SKM-1 (cell line): ENCODE data around the gene NEU4.

ENCODE experiments used
- DNase-seq: peaks from one replicate; lab custom pipeline; 2025; ENCODE audit not compliant: unreplicated experiment; lab: John Stamatoyannopoulos, UW

Gene NEU4

GRCh38 chr2:241850544-241851324 is 41.7 kb downstream of the NEU4 start:
- DNase-seq = no peak

- DNase-seq = no peak
These were observed 42.5 kb downstream of the NEU4 start for GRCh38 chr2:241851325-241852115.

- no peak for DNase-seq
These were observed 43.4 kb downstream of the NEU4 start for GRCh38 chr2:241852116-241852980.

GRCh38 chr2:241852981-241853631 is 44.1 kb downstream of the NEU4 start:
- no peak for DNase-seq

GRCh38 chr2:241853651-241854341 is 44.8 kb downstream of the NEU4 start:
- DNase-seq = no peak

GRCh38 chr2:241854342-241855244 is 45.6 kb downstream of the NEU4 start:
- DNase-seq = no peak

GRCh38 chr2:241855245-241855887 is 46.4 kb downstream of the NEU4 start:
- no peak for DNase-seq

GRCh38 chr2:241855888-241856422 is 47.0 kb downstream of the NEU4 start:
- no peak for DNase-seq

- DNase-seq = no peak
These were observed 48.1 kb downstream of the NEU4 start for GRCh38 chr2:241857041-241857541.

GRCh38 chr2:241857572-241858121 is 48.7 kb downstream of the NEU4 start:
- no peak for DNase-seq

- DNase-seq = no peak
These were observed 49.4 kb downstream of the NEU4 start, which contains the start of gene PDCD1 for GRCh38 chr2:241858206-241859016. PDCD1 (minus strand) TSS chr2:241858894; CDS start chr2:241858838, 56 bp downstream.

GRCh38 chr2:241859017-241859435 is 50.0 kb downstream of the NEU4 start:
- DNase-seq = no peak

- DNase-seq = no peak
These were observed 50.6 kb downstream of the NEU4 start for GRCh38 chr2:241859436-241860183.

- DNase-seq = no peak
These were observed 51.4 kb downstream of the NEU4 start for GRCh38 chr2:241860184-241861078.

GRCh38 chr2:241861264-241861663 is 52.3 kb downstream of the NEU4 start:
- no peak for DNase-seq
